GM21619 (cell line): ENCODE measurements around the gene CLCN7.

Experiments
- ATAC-seq: cut with Tn5 transposase; IDR thresholded peaks from one replicate; pipeline ENCODE4 v1.9.1; 2021; ENCODE audit not compliant: unreplicated experiment

CLCN7 gene, protein sequence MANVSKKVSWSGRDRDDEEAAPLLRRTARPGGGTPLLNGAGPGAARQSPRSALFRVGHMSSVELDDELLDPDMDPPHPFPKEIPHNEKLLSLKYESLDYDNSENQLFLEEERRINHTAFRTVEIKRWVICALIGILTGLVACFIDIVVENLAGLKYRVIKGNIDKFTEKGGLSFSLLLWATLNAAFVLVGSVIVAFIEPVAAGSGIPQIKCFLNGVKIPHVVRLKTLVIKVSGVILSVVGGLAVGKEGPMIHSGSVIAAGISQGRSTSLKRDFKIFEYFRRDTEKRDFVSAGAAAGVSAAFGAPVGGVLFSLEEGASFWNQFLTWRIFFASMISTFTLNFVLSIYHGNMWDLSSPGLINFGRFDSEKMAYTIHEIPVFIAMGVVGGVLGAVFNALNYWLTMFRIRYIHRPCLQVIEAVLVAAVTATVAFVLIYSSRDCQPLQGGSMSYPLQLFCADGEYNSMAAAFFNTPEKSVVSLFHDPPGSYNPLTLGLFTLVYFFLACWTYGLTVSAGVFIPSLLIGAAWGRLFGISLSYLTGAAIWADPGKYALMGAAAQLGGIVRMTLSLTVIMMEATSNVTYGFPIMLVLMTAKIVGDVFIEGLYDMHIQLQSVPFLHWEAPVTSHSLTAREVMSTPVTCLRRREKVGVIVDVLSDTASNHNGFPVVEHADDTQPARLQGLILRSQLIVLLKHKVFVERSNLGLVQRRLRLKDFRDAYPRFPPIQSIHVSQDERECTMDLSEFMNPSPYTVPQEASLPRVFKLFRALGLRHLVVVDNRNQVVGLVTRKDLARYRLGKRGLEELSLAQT

DNA sequence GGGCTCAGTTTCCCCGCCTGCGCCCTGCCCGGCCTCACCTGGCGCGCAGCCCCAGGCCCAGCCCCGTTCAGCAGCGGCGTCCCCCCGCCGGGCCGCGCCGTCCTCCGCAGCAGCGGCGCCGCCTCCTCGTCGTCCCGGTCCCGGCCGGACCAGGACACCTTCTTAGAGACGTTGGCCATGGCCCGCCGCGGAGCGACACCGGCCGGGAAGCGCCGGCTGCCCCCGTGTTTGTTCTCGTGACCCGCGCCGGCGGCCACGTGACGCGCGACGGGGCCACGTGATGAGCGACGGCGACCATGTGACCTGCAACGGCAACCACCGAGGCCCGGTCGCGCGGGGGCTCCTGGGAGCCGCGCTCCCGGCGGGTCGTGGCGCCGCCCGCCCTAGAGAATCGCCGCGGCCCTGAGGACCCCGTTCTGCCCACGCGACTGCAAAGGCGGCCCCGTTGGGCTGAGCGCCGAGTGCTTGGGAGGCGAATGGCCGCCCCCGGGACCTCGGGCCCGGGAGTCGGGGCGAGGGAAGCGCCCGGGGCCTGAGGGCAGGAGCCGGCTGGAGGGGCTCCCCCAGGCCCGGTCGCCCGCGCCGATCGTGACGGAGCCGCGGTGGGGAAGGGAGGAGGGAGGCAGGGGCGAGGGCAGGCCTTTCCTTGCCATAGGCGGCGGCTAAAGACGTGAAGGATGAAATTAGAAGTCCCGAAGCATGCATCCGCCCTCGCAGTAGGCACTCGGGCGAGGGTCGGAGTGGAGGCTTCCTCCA is at the start of gene CLCN7:
Gene CLCN7, minus strand, starts transcription at position 233 of the 756 bp plus-strand sequence. Its CDS starts 54 bp downstream, at position 179.
- peak; percentile 76 for ATAC-seq

DNA sequence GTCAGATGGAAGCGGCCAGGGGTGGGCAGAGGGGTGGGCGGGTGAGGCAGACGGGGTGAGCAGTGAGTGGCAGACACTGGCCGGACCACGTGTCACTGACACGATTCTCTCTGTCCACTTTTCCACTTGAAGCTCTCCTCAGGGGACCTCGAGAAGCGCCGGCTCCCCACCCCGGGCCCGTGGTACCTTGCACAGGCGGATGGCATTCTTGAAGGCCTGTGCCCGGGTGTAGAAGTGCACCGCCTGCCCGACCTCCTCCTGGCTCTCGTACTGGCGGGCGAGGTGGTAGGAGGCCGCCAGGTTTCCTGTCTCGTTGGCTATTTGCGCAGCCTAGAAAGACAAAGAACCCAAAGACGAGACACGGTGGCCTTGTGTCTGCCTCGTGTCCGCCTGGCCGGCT is 49.5 kb upstream of the CLCN7 start:
- no peak for ATAC-seq

DNA sequence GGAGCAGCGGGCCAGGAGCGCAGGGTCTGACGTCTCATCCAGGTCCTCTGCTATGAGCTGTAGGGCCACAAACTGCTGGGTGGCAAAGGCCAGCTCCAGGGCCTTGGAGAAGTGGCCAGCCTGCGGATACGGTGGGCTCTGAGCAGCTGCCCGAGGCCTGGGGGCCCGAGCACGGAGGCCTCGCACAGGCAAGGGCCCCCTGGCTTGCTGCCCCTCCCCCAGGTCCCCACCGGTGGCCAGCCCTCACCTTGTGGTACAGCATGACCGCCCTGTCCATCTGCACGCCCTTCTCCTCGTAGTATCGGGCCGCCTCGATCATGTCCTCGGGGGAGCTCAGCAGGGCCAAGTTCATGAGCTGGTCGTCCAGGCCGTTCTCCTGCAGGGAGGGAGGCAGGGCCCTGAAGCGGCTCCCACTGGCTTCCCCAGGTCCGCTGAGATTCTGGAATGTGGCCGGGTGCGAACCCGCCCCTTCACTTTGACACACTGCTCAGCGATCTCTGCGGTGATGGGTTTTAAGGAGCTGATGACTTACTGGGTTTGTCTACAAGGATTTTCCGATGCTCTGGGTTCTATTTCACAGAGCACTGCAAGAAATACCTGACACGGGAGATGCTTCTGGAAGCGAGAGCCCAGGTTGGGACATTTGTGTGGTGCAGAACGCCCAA is 48.9 kb upstream of the CLCN7 start:
- ATAC-seq: no peak

DNA sequence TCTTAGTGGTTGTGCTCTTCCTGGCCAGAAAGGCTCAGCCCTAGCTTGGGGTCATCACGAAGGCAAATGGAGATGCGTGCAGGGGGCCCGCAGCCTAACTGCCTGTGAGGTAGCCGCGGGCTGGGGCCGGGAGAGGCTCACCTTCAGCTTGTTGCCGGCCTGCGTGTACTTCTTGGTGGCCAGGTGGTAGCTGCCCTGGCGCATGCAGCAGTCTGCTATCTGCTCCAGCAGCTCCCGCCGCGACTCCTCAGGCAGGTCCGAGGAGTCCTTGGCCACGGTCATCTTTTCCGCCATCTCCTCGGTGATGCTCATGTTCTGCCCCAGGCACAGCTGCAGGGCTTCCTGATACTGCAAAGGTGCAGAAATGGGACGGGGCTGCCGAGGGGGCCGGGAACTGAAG is 45.6 kb upstream of the CLCN7 start:
- no peak for ATAC-seq

DNA sequence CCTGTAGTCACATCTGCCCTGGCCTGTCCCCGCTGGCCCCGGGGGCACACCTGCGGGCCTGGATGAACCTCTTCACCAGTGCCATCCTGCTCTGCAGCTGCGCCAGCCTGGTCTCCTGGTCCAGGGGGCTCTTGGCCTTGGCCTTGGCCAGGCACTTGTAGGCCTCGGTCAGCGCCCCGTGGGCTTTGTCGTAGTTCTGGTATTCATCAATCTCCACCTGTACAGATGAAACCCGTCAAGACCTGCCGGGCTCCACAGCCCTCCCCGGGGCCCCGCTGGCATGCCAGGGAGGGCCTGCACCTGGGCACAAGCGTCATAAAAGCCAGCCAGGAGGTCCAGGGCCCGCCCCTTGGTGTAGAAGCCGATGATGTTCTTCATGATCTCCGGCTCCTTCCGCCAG is 45.0 kb upstream of the CLCN7 start:
- no peak for ATAC-seq

DNA sequence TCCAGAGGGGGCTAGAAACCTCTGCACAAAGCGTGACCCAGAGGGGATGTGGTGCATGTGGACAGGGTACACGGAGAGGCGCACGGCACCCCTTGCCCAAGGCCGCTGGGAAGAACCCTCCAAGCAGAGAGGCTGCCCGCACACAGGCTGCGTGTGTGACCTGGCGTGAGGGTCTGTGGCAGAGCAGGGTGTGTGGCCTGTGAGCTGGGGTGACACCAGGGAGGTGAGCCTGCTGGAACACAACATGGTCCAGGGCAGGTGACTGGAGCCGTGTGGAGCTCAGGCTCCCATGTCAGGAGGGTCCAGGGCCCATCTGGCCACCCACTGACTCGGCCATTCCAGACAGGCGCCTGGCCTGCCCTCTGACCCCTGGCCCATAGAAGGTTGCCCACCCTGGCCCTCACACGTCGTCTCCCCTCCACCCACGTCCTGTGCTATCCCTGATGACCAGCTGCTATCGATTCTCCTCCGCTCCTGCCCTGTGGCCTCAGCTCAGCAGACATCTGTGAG is 43.9 kb upstream of the CLCN7 start:
- ATAC-seq: no peak

DNA sequence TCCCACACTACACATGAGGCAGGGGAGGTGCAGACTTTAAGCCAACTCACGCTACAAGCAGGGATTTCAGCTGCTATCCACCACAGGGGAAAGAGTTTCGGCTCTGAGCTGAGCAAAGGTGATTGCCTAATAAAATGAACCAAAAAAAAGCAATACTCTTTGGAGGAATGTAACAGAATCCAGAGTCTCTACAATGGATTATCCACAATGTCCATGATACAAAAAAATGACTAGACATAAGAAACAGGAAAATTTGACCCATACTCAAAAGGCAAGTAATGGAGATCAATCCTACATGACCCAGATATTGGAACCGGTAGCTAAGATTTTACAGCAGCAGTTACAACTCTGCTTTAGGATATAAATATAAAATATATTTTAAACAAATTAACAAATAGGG is 39.7 kb upstream of the CLCN7 start:
- no peak for ATAC-seq

DNA sequence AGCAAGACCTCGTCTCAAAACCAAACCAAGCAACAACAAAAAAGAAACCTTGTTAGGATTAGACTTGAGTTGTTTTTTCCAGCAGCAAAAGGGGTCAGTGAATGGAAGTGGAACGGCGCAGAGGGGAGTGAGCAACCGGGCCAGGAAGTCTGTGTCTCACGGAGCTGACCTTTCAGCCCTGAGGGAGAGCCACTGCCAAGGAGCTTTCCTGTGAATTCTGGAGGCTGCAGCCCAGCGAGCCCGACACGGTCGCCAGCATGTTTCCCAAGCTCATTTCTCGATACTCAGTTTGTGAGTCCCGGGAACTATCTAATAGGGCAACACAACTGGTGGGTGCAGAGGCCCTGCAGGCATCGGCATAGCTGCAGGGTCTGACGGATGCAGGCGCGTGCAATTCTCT is 37.9 kb upstream of the CLCN7 start:
- no peak for ATAC-seq

DNA sequence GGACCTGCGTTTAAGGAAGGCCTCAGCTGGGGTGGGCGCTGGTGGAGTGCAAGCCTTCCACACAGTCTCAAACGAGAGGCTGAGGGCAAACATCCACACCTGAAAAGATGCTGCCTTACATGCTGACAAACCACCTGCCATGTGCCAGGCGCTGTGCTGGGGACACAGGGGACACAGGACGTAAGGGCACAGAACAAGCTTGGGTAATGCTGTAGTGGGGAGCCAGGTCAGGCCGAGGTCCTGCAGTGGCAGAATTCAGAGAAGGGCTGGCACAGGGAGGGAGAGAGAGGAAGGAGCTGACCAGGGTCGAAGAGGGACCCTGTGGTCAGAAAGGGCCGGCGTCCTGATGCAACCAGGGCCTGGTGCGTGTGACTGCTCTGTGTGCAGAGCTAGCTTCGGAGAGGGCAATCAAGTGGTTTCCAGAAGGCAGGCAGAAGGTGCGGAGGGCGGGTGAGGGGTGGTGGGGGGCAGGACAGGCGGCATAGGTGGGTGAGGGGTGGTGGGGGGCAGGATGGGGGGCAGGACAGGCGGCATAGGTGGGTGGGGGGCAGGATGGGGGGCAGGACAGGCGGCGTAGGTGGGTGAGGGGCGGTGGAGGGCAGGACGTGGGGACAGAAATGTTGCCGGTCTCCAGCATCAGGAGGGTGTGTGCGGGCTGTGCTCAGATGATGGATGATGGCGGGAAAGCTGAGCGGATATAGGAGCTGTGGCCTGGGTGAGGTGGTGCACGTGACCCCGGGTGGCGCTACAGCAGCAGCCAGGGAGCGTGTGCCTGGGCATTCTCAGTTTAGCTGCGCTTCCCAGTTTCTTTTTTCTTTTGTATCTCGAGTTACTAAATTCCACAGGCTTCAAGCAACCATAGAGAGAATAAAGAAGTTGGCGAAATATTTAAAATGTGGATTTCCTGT is 37.1 kb upstream of the CLCN7 start:
- no peak for ATAC-seq

DNA sequence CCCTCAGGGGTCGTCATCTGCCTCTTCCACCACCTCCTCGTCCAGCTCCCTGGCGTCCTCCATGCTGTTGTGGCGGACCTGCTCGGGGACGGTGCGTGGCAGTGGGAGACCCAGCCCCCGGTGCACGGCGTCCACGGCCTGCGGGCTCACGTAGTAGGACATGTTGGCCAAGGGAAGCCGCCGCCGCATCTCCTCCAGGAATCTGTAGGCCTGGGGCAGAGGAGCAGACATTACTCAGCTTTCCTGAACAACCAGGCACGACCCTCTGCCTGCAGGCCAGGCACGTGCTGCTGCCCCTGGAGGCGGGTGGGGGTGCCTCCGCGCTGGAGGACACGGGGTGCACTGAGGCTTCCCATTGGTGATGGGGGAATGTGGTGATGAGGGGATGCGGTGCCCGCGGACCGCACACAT is 36.1 kb upstream of the CLCN7 start:
- no peak for ATAC-seq

DNA sequence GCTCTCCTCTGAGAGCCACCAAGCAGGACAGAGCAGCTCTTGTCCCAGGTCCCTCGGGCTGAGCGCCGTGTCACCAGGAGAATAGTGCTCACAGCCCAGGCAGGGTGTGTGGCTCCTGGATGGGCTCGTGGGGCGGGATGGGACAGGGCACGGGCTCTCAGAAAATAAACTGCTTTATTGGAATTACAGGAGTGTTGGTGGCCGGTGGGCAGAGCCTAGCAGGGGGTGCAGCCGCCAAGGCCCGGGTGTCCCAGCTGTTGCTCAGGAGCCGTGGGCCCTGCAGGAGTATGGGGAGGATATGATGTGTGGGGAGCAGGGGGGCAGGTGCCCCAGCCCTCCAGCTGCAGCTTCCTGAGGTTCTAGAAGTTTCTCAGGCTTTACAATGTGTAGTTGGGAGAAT is 35.4 kb upstream of the CLCN7 start:
- ATAC-seq: no peak

DNA sequence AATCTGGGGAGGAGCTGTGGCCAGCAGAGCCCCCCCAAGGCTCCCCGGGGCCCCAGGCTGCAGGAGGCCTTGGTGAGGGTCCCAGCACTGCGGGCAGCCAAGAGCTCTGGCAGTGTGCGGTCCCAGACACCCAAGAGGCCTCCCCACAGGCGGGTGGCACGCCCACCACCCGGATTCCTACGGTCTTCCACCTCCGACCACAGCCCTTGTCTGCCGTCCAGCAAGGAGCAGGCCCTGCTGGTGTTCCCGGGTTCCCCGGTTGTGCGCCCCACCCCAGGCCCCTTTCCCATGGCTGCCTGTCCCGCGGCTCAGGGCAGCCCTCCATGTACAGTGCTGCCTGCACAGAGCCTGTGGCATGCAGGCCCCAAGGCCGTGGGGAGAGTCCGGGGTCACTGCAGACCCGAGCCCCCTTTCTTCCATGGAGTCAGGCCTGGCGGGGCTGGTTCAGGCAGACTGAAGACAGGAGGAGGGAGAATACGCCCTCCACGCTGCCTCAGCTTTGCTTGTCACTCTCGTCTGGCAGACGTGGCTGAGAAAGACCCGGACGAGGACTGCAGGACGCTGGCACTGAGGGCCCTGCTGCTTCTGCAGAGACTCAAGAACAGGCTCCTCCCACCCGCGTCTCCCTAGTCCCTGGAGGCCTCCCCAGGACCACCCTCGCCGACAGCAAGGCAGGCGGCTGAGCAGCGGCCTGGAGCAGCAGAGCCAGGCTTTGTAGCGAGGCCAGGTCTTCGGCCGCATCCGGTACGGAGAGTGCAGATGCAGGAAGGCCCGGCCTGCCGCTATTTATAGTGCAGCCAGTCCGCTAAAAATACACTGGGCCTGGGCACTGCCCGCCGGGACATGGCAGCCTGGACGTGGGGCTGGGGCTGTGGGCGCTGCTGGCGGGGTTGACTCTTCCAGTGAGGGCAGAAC is 34.7 kb upstream of the CLCN7 start:
- no peak for ATAC-seq

DNA sequence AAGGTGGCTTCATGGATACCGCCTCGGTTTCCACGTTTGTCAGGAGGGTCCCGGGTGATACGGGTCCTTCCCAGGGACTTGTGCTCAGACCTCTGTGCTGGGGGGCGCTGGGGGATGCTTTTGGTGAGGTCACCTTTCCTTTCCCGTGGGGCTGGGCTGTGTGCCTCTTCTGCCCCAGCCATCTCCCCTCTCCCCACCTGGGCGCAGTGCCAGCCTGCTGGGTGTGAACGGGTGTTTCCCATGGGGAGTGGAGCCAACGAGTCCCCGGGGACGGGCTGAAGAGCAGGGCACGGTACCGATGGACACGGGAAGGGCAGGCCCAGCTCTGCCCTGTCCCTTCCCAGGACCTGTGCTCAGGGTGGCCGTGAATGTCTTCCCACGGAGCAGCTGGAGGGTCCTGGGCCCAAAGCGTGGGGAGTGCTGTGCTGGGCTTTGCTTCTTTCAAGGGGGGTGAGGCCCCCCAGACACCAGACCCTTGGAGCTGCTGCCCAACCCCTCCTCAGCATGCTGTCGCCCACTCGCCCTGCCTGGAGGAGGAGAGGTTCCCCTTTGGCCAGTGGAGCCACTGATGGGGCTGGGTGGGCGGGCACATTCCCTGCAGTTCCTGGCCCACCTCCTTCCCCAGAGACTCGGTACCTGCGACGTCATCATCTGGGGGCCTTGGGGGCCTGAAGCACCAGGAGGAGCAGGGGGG is 33.8 kb upstream of the CLCN7 start:
- ATAC-seq: no peak

DNA sequence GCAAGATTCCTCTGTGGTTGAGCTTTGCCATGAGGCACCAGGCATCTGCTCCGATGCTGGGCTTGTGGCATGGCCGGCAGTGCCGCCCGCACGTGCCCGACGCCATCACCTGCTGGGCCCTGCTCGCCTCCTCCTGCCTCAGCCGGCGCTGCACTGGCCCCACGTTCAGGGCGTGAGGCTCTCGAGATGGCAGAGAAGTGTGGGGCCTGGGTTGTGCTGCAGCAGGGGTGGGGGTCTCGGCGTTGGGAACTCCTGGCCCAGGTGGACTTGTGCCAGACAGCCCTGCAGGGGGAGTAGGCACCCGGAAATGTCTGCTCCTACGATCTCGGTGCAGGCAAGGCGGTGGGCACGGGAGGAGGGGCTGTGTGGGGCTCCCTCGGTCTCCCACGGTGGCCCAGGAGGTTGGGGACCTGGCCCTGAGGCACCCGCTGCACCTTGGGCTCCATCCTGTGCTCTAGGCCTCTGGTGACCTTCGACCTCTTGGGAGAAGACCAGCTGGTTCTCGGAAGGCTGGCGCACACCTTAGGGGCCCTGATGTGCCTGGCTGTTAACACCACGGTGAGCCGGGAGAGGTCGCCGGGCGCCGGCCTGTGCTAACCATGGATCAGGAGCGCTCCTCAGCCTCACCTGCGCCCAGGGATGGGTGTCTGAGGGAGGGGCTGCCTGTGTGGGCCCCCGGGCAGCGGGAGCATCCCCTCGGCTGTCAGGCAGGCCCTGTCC is 31.8 kb upstream of the CLCN7 start:
- ATAC-seq: no peak

DNA sequence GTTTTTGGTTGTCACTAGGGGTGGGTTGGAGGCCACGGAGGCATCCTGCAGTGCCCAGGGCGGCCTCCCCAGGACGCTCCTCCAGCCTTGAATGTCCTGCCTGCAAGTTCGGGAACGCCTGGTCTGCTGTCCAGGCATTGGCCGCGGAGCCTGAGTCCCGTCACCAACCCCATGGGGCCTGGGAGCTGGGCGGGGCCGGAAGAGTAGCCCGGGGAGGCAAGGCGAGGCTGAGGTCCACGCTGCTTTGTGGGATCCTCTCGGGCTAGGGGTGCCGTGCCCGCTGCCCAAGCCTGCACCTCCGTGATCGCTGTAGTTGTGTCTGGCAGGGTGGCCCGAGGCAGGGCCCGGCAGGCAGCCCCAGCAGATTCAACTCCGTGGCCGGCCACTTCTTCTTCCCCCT is 31.1 kb upstream of the CLCN7 start:
- ATAC-seq: no peak

DNA sequence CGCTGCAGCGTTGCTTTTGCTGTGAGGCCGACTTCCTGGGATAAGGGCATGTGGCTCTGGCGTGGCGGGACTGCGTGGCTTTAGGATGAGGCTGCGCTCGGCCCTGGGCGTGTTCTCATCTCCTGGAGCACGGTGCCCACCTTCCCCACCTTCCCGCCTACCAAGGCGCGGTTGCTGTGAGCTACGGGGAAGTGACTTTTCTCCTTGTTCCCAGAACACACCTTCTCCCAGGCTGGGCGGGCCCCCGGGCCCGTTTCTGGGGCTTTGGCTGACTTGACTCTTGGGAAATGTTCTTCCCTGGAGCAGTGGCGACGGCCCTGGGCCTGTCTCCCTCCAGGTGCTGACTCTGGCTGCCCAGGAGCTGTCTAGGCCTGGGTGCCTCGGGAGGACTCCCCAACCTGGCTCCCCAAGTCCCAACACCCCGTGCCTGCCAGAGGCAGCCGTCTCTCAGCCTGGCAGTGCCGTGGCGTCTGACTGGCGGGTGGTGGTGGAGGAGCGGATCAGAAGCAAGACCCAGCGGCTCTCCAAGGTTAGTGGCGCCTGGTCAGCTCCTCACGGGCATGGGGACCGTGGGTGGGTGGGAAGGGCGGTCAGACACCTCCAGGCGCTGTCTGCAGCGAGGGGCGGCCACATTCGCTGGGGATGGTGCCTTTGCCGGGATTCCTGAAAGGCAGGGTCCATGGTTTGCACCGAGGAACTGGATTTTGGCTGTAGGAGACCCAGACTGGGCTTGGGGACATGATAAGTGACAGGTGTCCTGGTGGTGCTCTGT is 30.4 kb upstream of the CLCN7 start:
- ATAC-seq: no peak
